HFF-Myc (cell line): ENCODE data around the gene TCERG1L.
"Not testable (repeated sequence)": the region's sequence is repeated elsewhere in the genome, so short reads cannot be mapped to it uniquely, and the experiment has no call there.

Experiments
- DNase-seq: peaks from one replicate; pipeline ENCODE4 v3.0.0-alpha.2; 2011; ENCODE audit warnings: low read depth; ENCODE audit errors: extremely low read depth
- H3K4me3 ChIP-seq: replicated peaks from 2 replicates; pipeline ENCODE4 v1.5.1; 2011; ENCODE audit warnings: low read depth, mild to moderate bottlenecking, control low read depth, low read length
- CTCF ChIP-seq: IDR thresholded peaks from 2 replicates; pipeline ENCODE4 v1.5.1; 2012; ENCODE audit warnings: mild to moderate bottlenecking, low read depth, low read length, control low read depth; ENCODE audit errors: missing control alignments

Gene TCERG1L

DNA sequence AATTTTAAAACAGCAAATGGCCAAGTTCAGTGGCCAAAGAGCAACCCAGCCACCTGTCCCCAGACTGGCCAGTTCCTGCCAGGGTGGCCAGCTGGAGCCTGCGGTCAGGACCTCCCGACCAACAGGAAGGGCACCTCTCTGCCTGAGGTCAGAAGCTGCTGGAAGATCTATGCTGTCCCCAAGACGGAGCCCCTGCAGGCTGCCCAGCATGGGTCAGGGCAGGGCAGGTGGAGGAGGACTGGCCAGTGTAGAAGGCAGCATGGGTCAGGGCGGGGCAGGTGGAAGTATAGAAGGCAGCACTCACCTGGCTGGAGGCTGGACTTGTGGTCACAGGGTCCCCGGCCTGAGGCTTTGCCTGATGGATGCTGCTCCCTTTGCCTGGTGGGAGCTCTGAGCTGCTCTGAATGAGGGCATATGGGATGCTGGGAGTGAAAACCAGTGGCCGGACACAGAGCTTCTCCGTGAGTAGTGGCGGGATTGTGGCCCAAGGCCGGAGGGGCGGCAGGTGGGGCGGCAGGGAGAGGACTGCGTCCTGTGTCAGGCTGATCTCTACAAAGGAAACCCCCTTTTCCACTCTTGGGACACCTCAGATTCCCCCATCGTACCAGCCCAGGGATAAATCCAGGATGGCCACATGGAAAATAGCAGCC lies 229.2 kb downstream of the TCERG1L start:
- TF ChIP-seq CTCF, result no peak
- H3K4me3 ChIP-seq, result no peak overlapping the region
- no peak for DNase-seq

GRCh38 chr10:131081786-131082185 lies 229.7 kb downstream of the TCERG1L start:
- H3K4me3 ChIP-seq, result no peak overlapping the region
- no peak for DNase-seq
- TF ChIP-seq CTCF, result no peak

DNA sequence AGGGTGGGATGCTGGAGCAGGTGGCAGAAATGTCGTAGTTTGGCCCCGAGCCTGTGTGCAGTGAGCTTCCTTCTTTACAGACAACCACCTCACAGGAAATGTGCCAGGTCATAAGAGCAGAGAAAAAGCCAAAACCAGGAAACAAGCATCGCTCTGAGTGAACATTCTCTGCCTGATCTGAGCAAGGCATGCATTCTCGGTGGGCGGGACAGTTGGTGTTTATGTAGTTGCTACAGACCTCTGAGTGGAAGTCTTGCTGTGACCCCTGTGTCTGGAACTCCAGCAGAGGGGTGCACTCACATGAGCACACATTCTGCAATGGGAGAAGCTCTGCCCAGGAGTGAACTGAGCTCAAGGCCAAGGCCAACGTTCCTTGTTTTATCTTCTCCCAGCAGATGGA lies 230.1 kb downstream of the TCERG1L start:
- TF ChIP-seq CTCF, result no peak
- DNase-seq, result no peak

GRCh38 chr10:131080571-131080970 lies 230.9 kb downstream of the TCERG1L start:
- no peak for TF ChIP-seq CTCF
- H3K4me3 ChIP-seq, result no peak overlapping the region
- DNase-seq, result no peak

More for the DNA sequence above, 230.1 kb downstream of the TCERG1L start:
- H3K4me3 ChIP-seq, result no peak overlapping the region

DNA sequence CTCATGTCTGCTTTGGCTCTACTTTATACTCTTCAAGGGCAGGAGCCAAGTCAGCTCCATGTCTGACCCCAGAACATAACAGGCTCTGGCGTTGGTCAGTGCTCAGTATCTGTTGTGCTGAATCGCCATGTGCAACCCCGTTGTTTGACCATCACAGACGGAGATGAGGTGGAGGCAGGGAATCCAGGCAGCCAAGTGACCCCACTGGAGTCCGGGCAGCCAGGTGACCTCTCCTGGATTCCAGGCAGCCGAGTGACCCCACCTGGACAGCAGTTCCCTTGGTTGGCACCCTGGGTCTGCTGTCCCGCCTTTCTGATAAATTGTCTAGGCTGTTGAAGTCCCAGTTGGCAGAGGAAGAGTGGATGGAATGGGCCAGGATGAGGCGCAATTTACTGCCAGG lies 232.2 kb downstream of the TCERG1L start:
- no peak overlapping the region for H3K4me3 ChIP-seq
- DNase-seq, result no peak
- no peak for TF ChIP-seq CTCF

DNA sequence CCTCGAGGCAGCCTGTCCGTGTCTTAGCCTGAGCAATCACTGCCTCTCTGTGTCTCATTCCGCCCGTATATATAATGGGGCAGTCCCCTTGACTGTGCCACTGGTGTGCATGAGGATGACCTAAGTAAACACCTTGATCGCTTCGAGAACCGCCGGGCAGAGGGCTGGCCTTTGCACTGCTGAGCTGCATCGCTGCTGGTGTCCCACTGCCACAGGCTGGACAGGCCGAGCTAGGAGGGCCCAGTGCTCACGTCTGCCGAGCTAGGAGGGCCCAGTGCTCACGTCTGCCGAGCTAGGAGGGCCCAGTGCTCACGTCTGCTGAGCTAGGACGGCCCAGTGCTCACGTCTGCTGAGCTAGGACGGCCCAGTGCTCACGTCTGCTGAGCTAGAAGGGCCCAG lies 232.6 kb downstream of the TCERG1L start:
- H3K4me3 ChIP-seq, DNase-seq: not testable (repeated sequence)

DNA sequence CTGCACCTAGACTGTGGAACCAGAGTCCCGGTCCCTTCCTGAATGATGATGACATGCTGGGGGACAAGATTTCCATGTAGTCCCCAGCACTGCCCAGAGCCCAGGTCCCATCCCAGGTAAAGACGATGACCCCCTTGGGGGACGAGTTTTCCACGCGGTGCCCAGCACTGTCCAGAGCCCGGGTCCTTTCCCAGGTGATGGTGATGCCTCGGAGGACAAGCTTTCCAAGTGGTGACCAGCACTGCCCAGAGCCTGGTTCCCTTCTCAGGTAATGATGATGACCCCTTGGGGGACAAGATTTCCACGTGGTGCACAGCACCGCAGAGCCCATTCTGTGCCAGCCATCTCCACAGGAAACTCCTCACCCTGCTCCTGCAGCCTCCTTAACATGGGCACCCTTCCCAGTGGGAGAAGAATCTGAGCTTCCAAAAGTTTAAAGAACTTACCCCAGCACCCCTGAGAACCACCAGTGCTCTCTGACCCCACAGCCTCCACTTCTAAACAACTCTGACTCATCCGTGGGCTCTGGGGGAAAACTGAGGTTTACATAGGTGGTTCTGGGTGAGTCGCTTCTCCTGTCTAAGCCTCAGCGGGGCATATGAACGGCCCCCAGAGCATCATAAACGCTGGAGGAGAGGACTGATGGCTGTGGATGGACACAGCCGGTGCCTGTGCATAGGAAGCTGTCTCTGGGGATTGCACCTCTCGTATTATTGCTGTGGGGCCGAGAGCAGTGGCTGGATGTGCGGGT lies 233.2 kb downstream of the TCERG1L start:
- no peak for TF ChIP-seq CTCF
- H3K4me3 ChIP-seq, result no peak overlapping the region
- DNase-seq, result no peak
